ENCODE results near the gene PKLR.
"Not testable (repeated sequence)": the region's sequence is repeated elsewhere in the genome, so short reads cannot be mapped to it uniquely, and the experiment has no call there.

PKLR gene

DNA sequence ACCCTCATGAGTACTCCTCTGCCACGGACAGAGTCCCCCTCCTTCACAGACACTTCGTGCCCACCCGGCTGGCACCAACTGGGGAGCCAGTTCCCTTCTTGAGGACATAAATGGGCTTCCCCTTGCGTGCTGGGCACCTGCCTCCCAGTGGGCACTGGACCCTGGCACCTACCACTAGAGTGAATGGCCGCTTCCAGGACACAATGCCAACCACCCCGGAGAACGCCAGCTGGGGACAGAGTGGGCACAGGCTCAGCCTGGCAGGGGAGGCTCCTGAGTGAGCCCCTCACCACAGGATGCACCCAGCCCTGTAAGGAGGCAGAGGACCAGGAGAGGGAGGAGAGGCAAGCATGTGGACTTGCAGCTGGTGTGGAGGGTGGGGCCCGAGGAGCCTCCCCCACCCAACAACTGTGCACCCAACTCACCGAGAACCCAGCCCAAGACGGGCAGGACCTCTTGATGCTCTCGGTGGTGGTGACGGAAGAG is 47.0 kb downstream of the PKLR start:
- DNase-seq: no peak

DNA sequence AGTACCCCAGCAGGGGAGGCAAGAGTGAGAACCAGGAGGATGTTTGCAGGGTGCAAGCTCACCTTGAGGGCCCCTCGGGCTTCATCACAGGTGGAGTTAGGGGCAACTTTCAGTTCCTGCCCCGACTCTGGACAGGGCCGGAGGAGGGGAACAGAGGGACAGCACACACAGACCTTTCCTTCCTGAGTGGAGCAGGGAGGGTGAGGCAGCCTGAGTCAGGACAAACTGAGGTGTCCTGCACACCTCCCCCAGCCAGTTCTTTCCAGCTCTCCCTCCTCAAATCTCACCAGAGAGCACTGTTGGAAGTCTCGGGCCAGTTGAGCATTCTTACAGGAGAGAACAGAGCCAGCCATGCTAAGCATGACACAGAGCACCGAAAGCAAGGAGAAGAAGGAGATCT is 47.4 kb downstream of the PKLR start:
- no peak for DNase-seq

DNA sequence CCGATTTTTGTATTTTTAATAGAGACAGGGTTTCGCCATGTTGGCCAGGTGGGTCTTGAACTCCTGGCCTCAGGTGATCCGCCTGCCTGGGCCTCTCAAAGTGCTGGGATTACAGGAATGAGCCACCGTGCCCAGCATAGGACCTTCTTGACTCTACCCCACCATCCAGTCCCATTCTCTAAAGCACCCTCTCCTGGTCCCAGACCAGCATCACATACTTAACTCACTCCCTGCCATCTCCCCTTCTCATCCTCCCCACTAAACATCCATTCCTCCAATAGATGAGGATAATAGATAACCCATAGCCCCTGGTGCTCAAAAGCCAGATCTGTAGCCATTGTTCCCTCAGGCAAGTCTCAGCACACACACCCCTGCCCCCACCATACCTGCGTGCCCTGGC is 48.0 kb downstream of the PKLR start:
- no peak for DNase-seq

DNA sequence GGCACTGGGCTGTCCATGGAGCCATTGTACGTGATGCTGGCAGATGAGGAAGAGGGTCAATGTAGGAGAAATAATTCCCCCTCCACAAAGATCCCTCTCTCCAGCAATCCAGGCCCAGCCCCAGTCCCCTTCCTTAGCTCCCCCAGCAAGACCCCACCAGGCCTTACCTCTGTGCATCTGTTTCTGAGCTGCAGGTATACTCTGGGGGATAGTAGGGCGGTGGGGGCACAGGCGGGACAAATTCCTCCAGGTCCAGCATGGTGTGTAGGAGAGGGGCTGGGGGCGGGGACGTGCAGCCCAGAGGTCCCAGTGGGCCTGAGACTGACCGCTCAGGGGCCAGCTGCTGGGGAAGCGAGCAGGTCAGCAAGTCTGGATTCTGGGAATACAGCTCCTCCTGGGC is 49.7 kb downstream of the PKLR start:
- no peak for DNase-seq

DNA sequence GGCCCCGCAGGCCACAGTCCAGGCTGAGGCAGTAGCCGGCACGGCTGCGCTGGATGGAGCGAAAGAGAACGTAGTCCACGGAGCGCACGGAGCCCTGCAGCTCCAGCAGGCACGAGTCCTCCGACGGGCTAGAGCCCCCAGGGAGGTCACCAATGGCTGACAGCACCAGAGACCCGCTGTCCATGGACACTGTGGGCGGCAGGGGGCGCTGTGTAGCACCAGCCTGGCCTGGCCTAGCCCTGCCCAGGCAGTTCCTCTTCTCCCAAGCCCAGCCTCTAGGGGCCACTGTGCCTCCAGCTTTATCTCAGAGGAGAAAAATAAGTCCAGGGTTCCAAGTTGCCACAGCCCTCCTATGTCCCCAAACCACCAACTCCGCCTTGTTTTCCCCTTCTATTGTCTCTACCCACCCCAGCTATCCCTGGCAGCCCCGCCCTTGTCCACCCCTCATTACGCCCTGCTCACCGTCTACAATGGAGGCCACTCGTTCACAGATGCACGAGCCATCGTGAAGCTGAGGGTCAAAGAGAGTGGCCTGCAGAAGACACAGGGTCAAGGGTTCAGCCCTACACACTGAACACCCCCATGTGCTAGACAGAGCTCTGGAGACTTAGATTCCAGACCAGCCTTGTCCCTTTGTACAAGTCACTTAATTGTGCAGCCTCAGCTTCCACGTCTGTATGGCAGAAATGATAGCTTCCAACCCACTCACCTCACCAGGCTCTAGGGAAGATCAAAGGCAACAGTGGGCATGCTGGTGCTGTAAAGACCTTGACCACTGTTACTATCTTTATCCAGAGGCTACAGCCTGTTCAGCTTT is 50.4 kb downstream of the PKLR start:
- DNase-seq: peak; percentile 96

DNA sequence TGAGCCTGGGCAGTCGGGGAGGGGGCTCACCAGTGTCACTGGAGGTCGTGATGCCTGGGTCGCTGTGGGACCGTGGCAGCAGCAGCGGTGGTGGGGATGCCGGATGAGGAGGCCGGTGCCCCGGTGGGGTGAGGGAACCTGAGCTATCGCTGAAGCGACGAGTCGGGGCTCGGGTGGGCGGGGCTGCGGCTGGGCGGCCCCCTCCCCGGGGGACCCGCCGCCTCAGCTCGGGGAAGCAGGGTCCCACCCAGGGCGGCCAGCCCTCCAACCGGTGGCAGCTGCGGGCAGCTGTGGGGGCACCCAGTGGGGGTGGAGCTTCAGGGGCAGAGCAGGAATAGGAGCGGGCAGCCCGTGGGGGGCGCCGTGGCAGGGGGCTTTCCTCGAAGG is 51.0 kb downstream of the PKLR start:
- no peak for DNase-seq

DNA sequence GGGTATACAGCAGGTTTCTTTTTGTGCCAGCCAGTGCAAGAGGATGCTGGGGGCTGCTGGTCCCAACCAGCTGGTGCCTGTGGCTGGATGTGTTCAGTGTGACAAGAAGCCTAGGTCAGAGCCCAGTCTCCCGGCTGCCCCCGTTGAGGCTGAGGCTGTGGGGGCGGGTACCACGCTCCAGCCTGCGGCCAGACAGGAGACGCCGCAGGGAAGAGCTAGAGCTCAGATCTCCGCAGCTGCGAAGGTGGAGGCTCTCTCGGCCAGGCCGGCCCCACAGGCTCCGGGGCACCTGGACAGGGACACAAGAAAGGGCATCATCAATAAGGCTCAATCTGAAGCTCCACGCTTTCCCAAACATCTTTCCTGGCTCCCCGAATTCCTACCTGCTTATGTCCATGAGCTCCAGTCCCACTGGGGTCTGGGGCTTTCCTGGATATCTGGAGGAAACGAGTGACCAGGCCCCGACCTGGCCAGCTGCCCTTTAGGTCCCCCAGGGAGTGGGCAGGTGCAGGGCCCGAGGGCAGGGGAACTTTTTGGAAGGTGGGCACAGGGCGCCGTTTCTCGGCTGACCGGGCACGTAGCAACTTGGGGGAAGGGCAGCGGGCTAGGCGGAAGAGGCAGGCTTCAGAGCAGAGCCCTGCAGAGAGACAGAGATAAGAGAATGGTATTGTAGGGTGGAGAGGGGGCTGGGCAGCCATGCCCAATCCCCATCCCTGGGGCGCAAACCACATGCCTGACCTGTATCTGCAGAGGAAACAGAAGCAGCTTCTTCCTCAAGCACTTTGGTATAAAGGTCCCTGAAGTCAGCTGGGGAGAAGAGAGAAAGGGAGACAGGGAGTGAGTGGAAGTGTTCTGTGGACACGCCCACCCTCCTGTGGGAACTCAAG is 53.3 kb downstream of the PKLR start:
- DNase-seq: no peak

DNA sequence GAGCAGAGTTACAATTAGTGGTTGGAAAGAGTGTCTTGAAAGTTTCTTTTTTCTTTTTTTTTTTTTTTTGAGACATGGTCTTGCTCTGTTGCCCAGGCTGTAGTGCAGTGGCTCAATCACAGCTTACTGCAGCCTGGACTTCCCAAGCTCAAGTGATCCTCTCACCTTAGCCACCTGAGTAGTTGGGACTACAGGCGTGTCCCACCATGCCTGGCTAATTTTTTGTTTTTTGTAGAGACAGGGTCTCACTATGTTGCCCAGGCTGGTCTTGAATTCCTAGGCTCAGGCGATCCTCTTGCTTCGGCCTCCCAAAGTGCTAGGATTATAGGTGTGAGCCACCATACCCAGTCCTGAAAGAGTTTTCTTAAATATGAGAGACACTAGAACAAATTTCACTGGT is 54.4 kb downstream of the PKLR start:
- DNase-seq: not testable (repeated sequence)

DNA sequence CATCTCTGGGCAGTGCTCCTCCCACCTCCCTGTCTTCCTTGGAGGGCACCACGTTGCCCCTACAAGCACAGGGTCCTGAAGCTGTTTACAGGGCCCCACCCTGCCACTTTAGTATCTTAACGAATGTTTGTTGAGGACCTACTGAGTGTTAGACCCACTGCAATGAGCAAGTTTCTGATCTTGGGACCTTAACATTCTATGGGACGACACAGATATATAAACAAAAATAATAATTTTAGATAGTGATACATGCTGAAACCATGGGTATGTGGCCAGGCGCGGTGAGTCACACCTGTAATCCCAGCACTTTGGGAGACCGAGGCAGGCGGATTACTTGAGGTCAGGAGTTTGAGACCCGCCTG is 56.1 kb downstream of the PKLR start:
- DNase-seq: no peak

DNA sequence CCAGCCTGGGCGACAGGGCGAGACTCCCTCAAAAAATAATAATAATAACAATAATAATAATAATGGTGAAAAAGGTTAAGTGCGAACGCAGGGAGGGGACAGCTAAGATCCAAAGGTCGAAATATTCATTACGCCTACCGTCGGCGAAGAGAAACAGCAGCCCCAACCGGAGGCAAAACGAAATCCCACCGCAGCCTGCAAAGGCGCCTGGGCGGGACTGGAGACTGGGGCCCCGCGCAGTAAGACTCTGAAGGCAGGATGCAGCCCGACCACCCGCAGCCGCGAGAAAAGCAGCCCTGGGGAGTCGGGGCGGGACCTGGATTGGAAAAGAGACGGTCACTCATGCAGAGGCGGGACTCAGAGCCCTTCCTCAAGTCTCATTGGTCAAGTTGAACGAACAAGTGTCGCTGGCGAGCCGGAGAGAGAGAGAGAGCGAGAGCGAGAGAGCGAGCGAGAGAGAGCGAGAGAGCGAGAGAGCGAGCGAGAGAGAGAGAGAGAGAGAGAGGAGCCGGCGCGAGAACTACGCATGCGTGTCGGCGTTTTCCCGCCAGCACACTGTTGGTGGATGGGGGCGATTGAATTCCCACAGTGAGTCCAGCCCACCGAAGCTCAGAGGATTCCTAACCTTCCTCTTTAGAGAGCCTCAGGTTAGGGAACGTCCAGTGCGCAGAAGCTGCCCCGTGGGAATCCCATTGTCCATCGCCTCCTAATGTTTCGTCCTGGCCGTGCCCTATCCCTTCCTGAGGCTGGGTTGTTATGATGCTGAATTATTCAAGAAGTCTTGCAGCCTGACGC is 56.7 kb downstream of the PKLR start:
- peak; percentile 79 to 85 for DNase-seq

DNA sequence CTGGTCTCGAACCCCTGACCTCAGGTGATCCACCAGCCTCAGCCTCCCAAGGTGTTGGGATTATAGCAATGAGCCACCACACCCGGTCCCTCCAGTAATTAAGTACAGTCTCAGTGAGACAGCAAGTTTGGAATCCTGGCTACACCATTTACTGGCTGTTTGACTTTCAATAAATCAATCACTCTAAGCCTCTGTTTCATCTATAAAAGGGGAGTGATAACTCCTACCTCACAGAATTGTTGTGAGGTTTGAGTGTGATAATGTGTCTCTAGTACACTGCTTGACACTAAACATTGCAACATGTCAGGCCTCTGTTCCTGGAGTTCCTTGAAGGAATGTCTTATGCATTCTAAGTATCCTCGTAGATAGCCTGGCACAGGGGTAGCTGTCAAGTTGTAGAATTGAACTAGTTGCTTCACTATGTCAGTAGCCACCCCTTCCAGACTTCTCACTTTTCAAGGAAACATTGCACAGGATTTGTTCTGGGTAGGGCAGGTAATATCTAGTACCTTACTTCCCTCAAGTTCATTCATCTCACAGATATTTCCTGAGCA is 58.4 kb downstream of the PKLR start:
- DNase-seq: no peak

DNA sequence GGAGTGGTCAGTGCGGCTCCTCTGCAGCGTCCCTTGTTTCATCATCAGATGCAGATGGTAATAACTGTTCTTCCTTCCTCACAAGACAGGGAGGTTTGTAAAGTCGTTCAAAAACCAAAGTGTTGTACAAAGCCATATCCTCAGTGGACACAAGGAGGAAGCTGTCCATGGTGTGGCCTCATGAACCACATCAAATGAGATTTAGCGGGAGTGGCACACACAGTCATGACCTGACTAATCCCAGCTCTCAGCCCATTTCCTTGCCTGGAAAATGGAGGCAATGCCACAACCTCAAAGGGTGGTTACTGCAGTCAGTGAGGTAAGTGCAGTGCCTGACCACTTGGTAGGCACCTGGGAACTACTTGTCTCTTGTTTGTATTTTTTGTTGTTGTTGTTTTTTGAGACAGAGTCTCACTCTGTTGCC is 59.4 kb downstream of the PKLR start:
- no peak for DNase-seq

DNA sequence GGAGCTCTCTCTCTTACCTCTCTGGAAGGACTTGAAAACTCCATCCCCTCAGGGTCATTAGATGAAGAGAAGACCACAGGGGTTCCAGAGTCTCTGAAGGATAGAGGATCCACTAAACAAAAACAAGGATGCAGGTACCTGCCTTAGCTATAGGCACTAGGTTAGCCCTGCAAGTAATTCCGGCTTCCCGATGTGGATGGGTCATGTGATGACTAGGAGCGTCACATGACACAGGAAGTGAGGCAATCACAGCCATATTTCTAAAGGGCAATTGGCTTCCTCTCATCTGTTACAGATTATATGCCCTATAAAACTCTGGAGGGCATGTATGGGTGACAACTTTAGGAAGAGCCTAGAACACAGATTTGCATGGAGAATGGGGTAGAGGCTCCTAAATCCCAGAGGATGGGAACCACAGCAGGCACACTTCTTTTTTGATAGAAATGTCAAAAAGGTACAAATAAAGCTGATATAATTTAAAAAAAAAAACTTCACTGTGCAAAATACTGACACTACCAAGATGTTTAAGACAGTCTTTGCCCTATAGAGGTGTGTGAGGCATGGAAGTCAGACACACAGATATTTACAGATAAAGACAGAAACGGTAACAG is 60.1 kb downstream of the PKLR start:
- DNase-seq: peak; percentile 50 to 53

Data from activated CD4-positive, alpha-beta T cell treated with anti-CD3 and anti-CD28 coated beads, Interleukin-2, amount 50 U/mL, for 4 hours (primary cell).